Measurements from ENCODE around the gene TNFRSF8. TPM values are rescaled to one million over a fixed set of nuclear protein-coding genes. Genes with fewer than 3 reads are reported as not detected.

Gene TNFRSF8
- total RNA-seq, 1 donor from 2014 or later = not detected

GRCh38 chr1:12082988-12083387 lies 19.9 kb downstream of the TNFRSF8 start:
- no peak for DNase-seq (ENCODE audit: low read depth, low spot score)
- Mint-ChIP-seq H3K36me3 (ENCODE audit: low read depth) (no peaks in the 10 kb centered on the region), H3K9me3 (peaks cover 8% of the 10 kb centered on the region)

GRCh38 chr1:12083766-12084165 lies 20.7 kb downstream of the TNFRSF8 start:
- H3K27ac Mint-ChIP-seq (ENCODE audit: unreplicated experiment) = no peak overlapping the region
- H3K9me3 Mint-ChIP-seq = peaks cover 8% of the 10 kb centered on the region
- H3K27me3 Mint-ChIP-seq (ENCODE audit: low read depth) = peaks cover 3% of the 10 kb centered on the region
- peaks cover 7% of the 10 kb centered on the region for H3K4me1 Mint-ChIP-seq
- DNase-seq (ENCODE audit: low read depth, low spot score) = no peak
- no peaks in the 10 kb centered on the region for H3K36me3 Mint-ChIP-seq (ENCODE audit: low read depth)
- no peak for TF ChIP-seq CTCF (conservative IDR thresholded peaks at IDR 0.05)
- no peak overlapping the region for H3K4me3 Mint-ChIP-seq

More at GRCh38 chr1:12082988-12083387, 19.9 kb downstream of the TNFRSF8 start:
- Mint-ChIP-seq H3K4me3 (no peak overlapping the region), H3K4me1 (peaks cover 5% of the 10 kb centered on the region), H3K27ac (ENCODE audit: unreplicated experiment) (no peak overlapping the region), H3K27me3 (ENCODE audit: low read depth) (peaks cover 4% of the 10 kb centered on the region)
- TF ChIP-seq CTCF (conservative IDR thresholded peaks at IDR 0.05) = no peak

- Mint-ChIP-seq H3K4me1 (peaks cover 4% of the 10 kb centered on the region), H3K4me3 (no peak overlapping the region), H3K9me3 (peaks cover 8% of the 10 kb centered on the region), H3K27ac (ENCODE audit: unreplicated experiment) (no peak overlapping the region), H3K27me3 (ENCODE audit: low read depth) (no peaks in the 10 kb centered on the region), H3K36me3 (ENCODE audit: low read depth) (no peaks in the 10 kb centered on the region)
- TF ChIP-seq CTCF (conservative IDR thresholded peaks at IDR 0.05) = no peak
- DNase-seq (ENCODE audit: low read depth, low spot score) = no peak
These were observed 22.6 kb downstream of the TNFRSF8 start for GRCh38 chr1:12085643-12086260.

- Mint-ChIP-seq H3K27ac (ENCODE audit: unreplicated experiment) (no peak overlapping the region), H3K4me1 (peaks cover 4% of the 10 kb centered on the region), H3K27me3 (ENCODE audit: low read depth) (no peaks in the 10 kb centered on the region), H3K9me3 (peaks cover 3% of the 10 kb centered on the region), H3K36me3 (ENCODE audit: low read depth) (no peaks in the 10 kb centered on the region), H3K4me3 (no peak overlapping the region)
- TF ChIP-seq CTCF (conservative IDR thresholded peaks at IDR 0.05) = no peak
- DNase-seq (ENCODE audit: low read depth, low spot score) = no peak
These were observed 24.8 kb downstream of the TNFRSF8 start for GRCh38 chr1:12087797-12088314.

GRCh38 chr1:12088607-12089006 lies 25.5 kb downstream of the TNFRSF8 start:
- Mint-ChIP-seq H3K9me3 (peaks cover 2% of the 10 kb centered on the region), H3K27me3 (ENCODE audit: low read depth) (no peaks in the 10 kb centered on the region), H3K4me3 (no peak overlapping the region), H3K36me3 (ENCODE audit: low read depth) (no peaks in the 10 kb centered on the region), H3K27ac (ENCODE audit: unreplicated experiment) (no peak overlapping the region), H3K4me1 (peaks cover 4% of the 10 kb centered on the region)
- DNase-seq (ENCODE audit: low read depth, low spot score) = no peak
- TF ChIP-seq CTCF (conservative IDR thresholded peaks at IDR 0.05) = no peak
